ENCODE data around the gene SMAD6. TPM values are rescaled to one million over a fixed set of nuclear protein-coding genes. Genes with fewer than 3 reads are reported as not detected.

SMAD6 gene
- total RNA-seq = 0.43 and 0.57 TPM in 2 replicates

- peaks cover 23% of the 10 kb centered on the region for H3K27me3 Mint-ChIP-seq (ENCODE audit: low read depth)
- H3K4me1 Mint-ChIP-seq (ENCODE audit: low read depth) = peaks cover 10% of the 10 kb centered on the region
- peak; percentile 73 for DNase-seq (ENCODE audit: low spot score)
- intact Hi-C loops (cut with micrococcal nuclease) = loop anchor here (5.0 kb wide), 2 partner anchors 65 to 1140 kb away; partner anchors contain the start of gene RNU6-1
- peak within 1 kb of the TSS; percentile 72 for H3K27ac Mint-ChIP-seq
- H3K36me3 Mint-ChIP-seq (ENCODE audit: low read depth) = no peaks in the 10 kb centered on the region
- H3K9me3 Mint-ChIP-seq = no peaks in the 10 kb centered on the region
- H3K4me3 Mint-ChIP-seq (ENCODE audit: low read depth) = peak within 1 kb of the TSS; percentile 87
These were observed at the start of gene SMAD6 for GRCh38 chr15:66702035-66702786. Gene SMAD6 (plus strand): TSS chr15:66702236. CDS start chr15:66703259, 1,023 bp downstream.

- no peaks in the 10 kb centered on the region for H3K36me3 Mint-ChIP-seq (ENCODE audit: low read depth)
- peaks cover 3% of the 10 kb centered on the region for H3K4me1 Mint-ChIP-seq (ENCODE audit: low read depth)
- H3K27me3 Mint-ChIP-seq (ENCODE audit: low read depth) = peaks cover 3% of the 10 kb centered on the region
- H3K27ac Mint-ChIP-seq = no peak overlapping the region
- no peaks in the 10 kb centered on the region for H3K9me3 Mint-ChIP-seq
- intact Hi-C loops (cut with micrococcal nuclease) = no loop called here
- DNase-seq (ENCODE audit: low spot score) = no peak
- no peak overlapping the region for H3K4me3 Mint-ChIP-seq (ENCODE audit: low read depth)
These were observed 49.2 kb upstream of the SMAD6 start for GRCh38 chr15:66652806-66653205.

GRCh38 chr15:66653398-66653797, 48.6 kb upstream of the SMAD6 start:
- Mint-ChIP-seq H3K9me3 (no peaks in the 10 kb centered on the region), H3K36me3 (ENCODE audit: low read depth) (no peaks in the 10 kb centered on the region), H3K27me3 (ENCODE audit: low read depth) (peaks cover 3% of the 10 kb centered on the region), H3K4me3 (ENCODE audit: low read depth) (no peak overlapping the region), H3K4me1 (ENCODE audit: low read depth) (peaks cover 3% of the 10 kb centered on the region), H3K27ac (no peak overlapping the region)
- no peak for DNase-seq (ENCODE audit: low spot score)
- intact Hi-C loops (cut with micrococcal nuclease) = no loop called here

GRCh38 chr15:66653852-66654251, 48.2 kb upstream of the SMAD6 start:
- Mint-ChIP-seq H3K9me3 (no peaks in the 10 kb centered on the region), H3K4me3 (ENCODE audit: low read depth) (no peak overlapping the region), H3K27me3 (ENCODE audit: low read depth) (peaks cover 3% of the 10 kb centered on the region), H3K36me3 (ENCODE audit: low read depth) (no peaks in the 10 kb centered on the region), H3K27ac (no peak overlapping the region), H3K4me1 (ENCODE audit: low read depth) (peaks cover 3% of the 10 kb centered on the region)
- intact Hi-C loops (cut with micrococcal nuclease) = no loop called here
- DNase-seq (ENCODE audit: low spot score) = no peak

GRCh38 chr15:66654361-66654738, 47.7 kb upstream of the SMAD6 start:
- H3K36me3 Mint-ChIP-seq (ENCODE audit: low read depth) = no peaks in the 10 kb centered on the region

GRCh38 chr15:66654739-66655375, 47.2 kb upstream of the SMAD6 start:
- Mint-ChIP-seq H3K4me3 (ENCODE audit: low read depth) (no peak overlapping the region), H3K9me3 (no peaks in the 10 kb centered on the region), H3K27ac (no peak overlapping the region), H3K27me3 (ENCODE audit: low read depth) (peaks cover 3% of the 10 kb centered on the region), H3K4me1 (ENCODE audit: low read depth) (peaks cover 3% of the 10 kb centered on the region), H3K36me3 (ENCODE audit: low read depth) (no peaks in the 10 kb centered on the region)
- DNase-seq (ENCODE audit: low spot score) = peak; percentile 20
- intact Hi-C loops (cut with micrococcal nuclease) = no loop called here

More at GRCh38 chr15:66654361-66654738, 47.7 kb upstream of the SMAD6 start:
- H3K27me3 Mint-ChIP-seq (ENCODE audit: low read depth) = peaks cover 3% of the 10 kb centered on the region
- DNase-seq (ENCODE audit: low spot score) = no peak
- H3K9me3 Mint-ChIP-seq = no peaks in the 10 kb centered on the region
- H3K4me1 Mint-ChIP-seq (ENCODE audit: low read depth) = peaks cover 3% of the 10 kb centered on the region
- intact Hi-C loops (cut with micrococcal nuclease) = no loop called here
- H3K27ac Mint-ChIP-seq = no peak overlapping the region
- H3K4me3 Mint-ChIP-seq (ENCODE audit: low read depth) = no peak overlapping the region

GRCh38 chr15:66655511-66655910, 46.5 kb upstream of the SMAD6 start:
- peak overlapping the region; percentile 23 for H3K4me3 Mint-ChIP-seq (ENCODE audit: low read depth)
- peaks cover 3% of the 10 kb centered on the region for H3K4me1 Mint-ChIP-seq (ENCODE audit: low read depth)
- H3K36me3 Mint-ChIP-seq (ENCODE audit: low read depth) = no peaks in the 10 kb centered on the region
- no peaks in the 10 kb centered on the region for H3K9me3 Mint-ChIP-seq
- intact Hi-C loops (cut with micrococcal nuclease) = no loop called here
- peaks cover 3% of the 10 kb centered on the region for H3K27me3 Mint-ChIP-seq (ENCODE audit: low read depth)
- H3K27ac Mint-ChIP-seq = no peak overlapping the region
- DNase-seq (ENCODE audit: low spot score) = no peak

GRCh38 chr15:66655997-66656396, 46.0 kb upstream of the SMAD6 start:
- intact Hi-C loops (cut with micrococcal nuclease) = no loop called here
- Mint-ChIP-seq H3K36me3 (ENCODE audit: low read depth) (no peaks in the 10 kb centered on the region), H3K9me3 (no peaks in the 10 kb centered on the region), H3K4me3 (ENCODE audit: low read depth) (no peak overlapping the region), H3K4me1 (ENCODE audit: low read depth) (peaks cover 3% of the 10 kb centered on the region), H3K27ac (no peak overlapping the region), H3K27me3 (ENCODE audit: low read depth) (peaks cover 3% of the 10 kb centered on the region)
- no peak for DNase-seq (ENCODE audit: low spot score)

- no peak overlapping the region for H3K27ac Mint-ChIP-seq
- no peaks in the 10 kb centered on the region for H3K9me3 Mint-ChIP-seq
- no peaks in the 10 kb centered on the region for H3K36me3 Mint-ChIP-seq (ENCODE audit: low read depth)
- peaks cover 3% of the 10 kb centered on the region for H3K4me1 Mint-ChIP-seq (ENCODE audit: low read depth)
- intact Hi-C loops (cut with micrococcal nuclease) = no loop called here
- peaks cover 3% of the 10 kb centered on the region for H3K27me3 Mint-ChIP-seq (ENCODE audit: low read depth)
- no peak for DNase-seq (ENCODE audit: low spot score)
- H3K4me3 Mint-ChIP-seq (ENCODE audit: low read depth) = no peak overlapping the region
These were observed 44.6 kb upstream of the SMAD6 start for GRCh38 chr15:66657185-66658020.

GRCh38 chr15:66658044-66658443, 44.0 kb upstream of the SMAD6 start:
- intact Hi-C loops (cut with micrococcal nuclease) = no loop called here

GRCh38 chr15:66658855-66659254, 43.2 kb upstream of the SMAD6 start:
- H3K9me3 Mint-ChIP-seq = no peaks in the 10 kb centered on the region
- no peak overlapping the region for H3K4me3 Mint-ChIP-seq (ENCODE audit: low read depth)
- no peaks in the 10 kb centered on the region for H3K36me3 Mint-ChIP-seq (ENCODE audit: low read depth)
- peaks cover 3% of the 10 kb centered on the region for H3K4me1 Mint-ChIP-seq (ENCODE audit: low read depth)
- H3K27ac Mint-ChIP-seq = no peak overlapping the region
- no peaks in the 10 kb centered on the region for H3K27me3 Mint-ChIP-seq (ENCODE audit: low read depth)
- no peak for DNase-seq (ENCODE audit: low spot score)
- intact Hi-C loops (cut with micrococcal nuclease) = no loop called here

More at GRCh38 chr15:66658044-66658443, 44.0 kb upstream of the SMAD6 start:
- H3K27me3 Mint-ChIP-seq (ENCODE audit: low read depth) = no peaks in the 10 kb centered on the region
- no peak for DNase-seq (ENCODE audit: low spot score)
- no peaks in the 10 kb centered on the region for H3K9me3 Mint-ChIP-seq
- no peaks in the 10 kb centered on the region for H3K36me3 Mint-ChIP-seq (ENCODE audit: low read depth)
- peaks cover 3% of the 10 kb centered on the region for H3K4me1 Mint-ChIP-seq (ENCODE audit: low read depth)
- no peak overlapping the region for H3K4me3 Mint-ChIP-seq (ENCODE audit: low read depth)
- no peak overlapping the region for H3K27ac Mint-ChIP-seq

- Mint-ChIP-seq H3K4me3 (ENCODE audit: low read depth) (no peak overlapping the region), H3K27ac (no peak overlapping the region), H3K36me3 (ENCODE audit: low read depth) (no peaks in the 10 kb centered on the region), H3K4me1 (ENCODE audit: low read depth) (peaks cover 3% of the 10 kb centered on the region), H3K27me3 (ENCODE audit: low read depth) (no peaks in the 10 kb centered on the region), H3K9me3 (no peaks in the 10 kb centered on the region)
- intact Hi-C loops (cut with micrococcal nuclease) = no loop called here
- no peak for DNase-seq (ENCODE audit: low spot score)
These were observed 42.7 kb upstream of the SMAD6 start for GRCh38 chr15:66659384-66659783.
